Measurements from ENCODE around the gene POU6F1. TPM values are rescaled to one million over a fixed set of nuclear protein-coding genes. Genes with fewer than 3 reads are reported as not detected.
"Not testable (repeated sequence)": the region's sequence is repeated elsewhere in the genome, so short reads cannot be mapped to it uniquely, and the experiment has no call there.

Gene POU6F1
- total RNA-seq, 6 donors from 2014 or later, result 6.8 to 28.3 (median 12.9) TPM

DNA sequence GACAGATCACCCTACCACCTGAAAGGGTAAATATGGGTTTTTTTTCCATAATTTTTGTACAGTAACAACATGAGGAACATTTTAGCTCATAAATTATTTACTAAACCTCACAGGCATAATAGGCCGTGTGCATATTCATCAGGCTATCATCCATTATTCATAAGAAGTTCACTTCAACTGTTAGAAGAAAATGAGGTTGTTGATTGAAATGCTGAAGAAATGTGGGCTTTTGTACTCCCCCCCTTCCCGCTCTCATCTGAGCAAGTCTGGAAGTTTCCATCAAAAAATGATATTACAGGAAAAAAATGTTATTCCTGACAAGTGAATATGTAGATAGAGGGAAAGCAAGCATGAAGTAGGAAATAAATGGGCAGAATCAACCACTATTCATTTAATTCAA, 7.9 kb upstream of the POU6F1 start:
- no peaks in the 10 kb centered on the region for H3K4me1 ChIP-seq
- ATAC-seq (ENCODE audit: low FRiP score in 2 of 2) (no peak), DNase-seq (no peak)
- H3K27ac ChIP-seq, result no peak overlapping the region
- H3K9me3 ChIP-seq, result no peaks in the 10 kb centered on the region
- H3K27me3 ChIP-seq, result no peaks in the 10 kb centered on the region
- H3K36me3 ChIP-seq, result no peaks in the 10 kb centered on the region
- TF ChIP-seq POLR2A (IDR thresholded peaks at IDR 0.05), result no peak
- no peak for TF ChIP-seq POLR2AphosphoS5 (IDR thresholded peaks at IDR 0.05)
- TF ChIP-seq, protein P1, sequence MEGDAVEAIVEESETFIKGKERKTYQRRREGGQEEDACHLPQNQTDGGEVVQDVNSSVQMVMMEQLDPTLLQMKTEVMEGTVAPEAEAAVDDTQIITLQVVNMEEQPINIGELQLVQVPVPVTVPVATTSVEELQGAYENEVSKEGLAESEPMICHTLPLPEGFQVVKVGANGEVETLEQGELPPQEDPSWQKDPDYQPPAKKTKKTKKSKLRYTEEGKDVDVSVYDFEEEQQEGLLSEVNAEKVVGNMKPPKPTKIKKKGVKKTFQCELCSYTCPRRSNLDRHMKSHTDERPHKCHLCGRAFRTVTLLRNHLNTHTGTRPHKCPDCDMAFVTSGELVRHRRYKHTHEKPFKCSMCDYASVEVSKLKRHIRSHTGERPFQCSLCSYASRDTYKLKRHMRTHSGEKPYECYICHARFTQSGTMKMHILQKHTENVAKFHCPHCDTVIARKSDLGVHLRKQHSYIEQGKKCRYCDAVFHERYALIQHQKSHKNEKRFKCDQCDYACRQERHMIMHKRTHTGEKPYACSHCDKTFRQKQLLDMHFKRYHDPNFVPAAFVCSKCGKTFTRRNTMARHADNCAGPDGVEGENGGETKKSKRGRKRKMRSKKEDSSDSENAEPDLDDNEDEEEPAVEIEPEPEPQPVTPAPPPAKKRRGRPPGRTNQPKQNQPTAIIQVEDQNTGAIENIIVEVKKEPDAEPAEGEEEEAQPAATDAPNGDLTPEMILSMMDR (IDR thresholded peaks at IDR 0.05), result no peak
- no peak for TF ChIP-seq EP300 (IDR thresholded peaks at IDR 0.05)
- WGBS, 2 donors, result 89 to 92% methylated on average over 2 of the region's 2 CpGs
- H3K4me3 ChIP-seq, result no peak overlapping the region

DNA sequence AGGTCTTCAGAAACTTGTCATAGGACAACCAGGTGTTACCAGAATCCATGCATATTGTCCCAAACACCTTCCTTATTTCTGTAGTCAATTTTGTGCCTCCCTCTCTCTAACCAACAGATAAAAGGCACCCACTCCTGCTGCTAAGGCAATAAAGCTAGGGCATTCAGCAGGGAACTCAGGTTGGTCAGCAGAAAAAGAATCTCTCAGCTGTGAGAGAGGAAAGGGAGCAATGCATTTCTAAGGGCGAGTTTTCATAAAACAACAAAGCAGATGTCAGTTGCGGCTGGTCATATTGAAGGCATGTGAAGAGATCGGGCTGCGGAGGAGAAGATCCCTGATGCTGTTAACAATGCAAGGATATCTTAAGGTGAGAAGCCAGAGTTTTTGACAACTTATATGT, 7.4 kb upstream of the POU6F1 start:
- TF ChIP-seq, protein P1 (IDR thresholded peaks at IDR 0.05), result no peak
- TF ChIP-seq POLR2A (IDR thresholded peaks at IDR 0.05), result no peak
- TF ChIP-seq POLR2AphosphoS5 (IDR thresholded peaks at IDR 0.05), result no peak
- TF ChIP-seq EP300 (IDR thresholded peaks at IDR 0.05), result no peak
- Histone ChIP-seq H3K4me3 (no peak overlapping the region), H3K27ac (no peak overlapping the region), H3K36me3 (no peaks in the 10 kb centered on the region), H3K27me3 (no peaks in the 10 kb centered on the region), H3K4me1 (no peaks in the 10 kb centered on the region), H3K9me3 (no peaks in the 10 kb centered on the region)
- DNase-seq (no peak), ATAC-seq (ENCODE audit: low FRiP score in 2 of 2) (no peak)
- WGBS, 2 donors, result 90 to 97% methylated on average over 4 of the region's 4 CpGs

DNA sequence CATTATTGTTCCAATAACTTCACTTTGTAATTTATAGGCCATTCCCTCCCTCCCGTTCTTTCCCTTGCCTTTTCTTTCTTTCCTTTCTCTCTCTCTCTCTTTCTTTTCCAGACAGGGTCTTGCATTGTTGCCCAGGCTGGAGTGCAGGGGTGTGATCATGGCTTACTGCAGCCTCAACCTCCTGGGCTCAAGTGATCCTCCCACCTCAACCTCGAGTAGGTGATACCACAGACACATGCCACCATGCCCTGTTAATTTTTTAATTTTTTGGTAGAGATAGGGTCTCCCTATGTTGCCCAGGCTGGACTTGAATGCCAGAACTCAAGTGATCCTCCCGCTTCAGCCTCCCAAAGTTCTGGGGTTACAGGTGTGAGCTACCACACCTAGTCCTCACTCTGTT, 6.8 kb upstream of the POU6F1 start:
- DNase-seq (no peak), ATAC-seq (ENCODE audit: low FRiP score in 2 of 2) (no peak)
- Histone ChIP-seq H3K36me3 (no peaks in the 10 kb centered on the region), H3K27ac (no peak overlapping the region), H3K4me3 (no peak overlapping the region), H3K9me3 (no peaks in the 10 kb centered on the region), H3K27me3 (no peaks in the 10 kb centered on the region), H3K4me1 (peaks cover 0 to under 1% (median 0%) of the 10 kb centered on the region in 4 donors)
- no peak for TF ChIP-seq POLR2A (IDR thresholded peaks at IDR 0.05)
- no peak for TF ChIP-seq EP300 (IDR thresholded peaks at IDR 0.05)
- TF ChIP-seq POLR2AphosphoS5 (IDR thresholded peaks at IDR 0.05), result no peak
- TF ChIP-seq, protein P1 (IDR thresholded peaks at IDR 0.05), result no peak
- WGBS, 2 donors, result 88 to 97% methylated on average over 3 of the region's 3 CpGs

DNA sequence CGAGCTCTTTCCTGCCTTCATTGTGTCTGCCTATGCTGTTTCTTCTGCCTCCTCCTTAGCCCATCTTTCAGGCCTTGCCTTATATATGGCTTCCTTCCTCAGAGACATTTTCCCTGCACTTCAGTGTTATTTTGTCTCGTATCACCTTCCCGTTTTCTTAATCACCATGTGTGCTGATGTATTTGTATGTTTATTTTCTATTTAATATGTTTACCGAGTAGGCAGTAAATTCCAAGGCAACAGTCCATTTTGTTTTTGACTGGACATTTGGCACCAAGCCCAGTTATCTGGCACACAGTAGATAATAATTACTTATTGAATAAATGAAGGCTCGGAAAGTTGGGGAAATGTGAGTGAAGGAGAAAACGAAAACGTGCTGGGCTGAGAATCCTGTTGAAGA, 4.6 kb upstream of the POU6F1 start:
- 35 to 45% methylated on average over 7 of the region's 7 CpGs for WGBS, 2 donors
- H3K27ac ChIP-seq, result peak overlapping the region in 1 of 4 donors; percentile 54
- no peaks in the 10 kb centered on the region for H3K9me3 ChIP-seq
- H3K36me3 ChIP-seq, result no peaks in the 10 kb centered on the region
- peaks cover 8 to 14% (median 11%) of the 10 kb centered on the region in 4 donors for H3K4me1 ChIP-seq
- peak overlapping the region in 2 of 4 donors; percentile 18 to 27 for H3K4me3 ChIP-seq
- TF ChIP-seq EP300 (IDR thresholded peaks at IDR 0.05), result no peak
- TF ChIP-seq POLR2AphosphoS5 (IDR thresholded peaks at IDR 0.05), result no peak
- TF ChIP-seq, protein P1 (IDR thresholded peaks at IDR 0.05), result no peak
- no peak for TF ChIP-seq POLR2A (IDR thresholded peaks at IDR 0.05)
- DNase-seq (no peak), ATAC-seq (ENCODE audit: low FRiP score in 2 of 2) (no peak)
- no peaks in the 10 kb centered on the region for H3K27me3 ChIP-seq

DNA sequence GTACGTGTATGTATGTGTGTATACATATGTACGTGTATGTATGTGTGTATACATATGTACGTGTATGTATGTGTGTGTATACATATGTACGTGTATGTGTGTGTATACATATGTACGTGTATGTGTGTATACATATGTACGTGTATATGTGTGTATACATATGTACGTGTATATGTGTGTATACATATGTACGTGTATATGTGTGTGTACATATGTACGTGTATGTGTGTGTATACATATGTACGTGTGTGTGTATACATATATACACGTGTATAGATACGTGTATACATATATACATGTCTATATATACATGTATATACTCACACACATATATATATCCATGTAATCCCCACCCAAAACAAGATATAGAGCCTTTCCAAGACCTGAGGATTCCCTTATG, 2.0 kb upstream of the POU6F1 start:
- H3K4me3 ChIP-seq; H3K27ac ChIP-seq; DNase-seq; H3K27me3 ChIP-seq; H3K36me3 ChIP-seq; H3K9me3 ChIP-seq; ATAC-seq (ENCODE audit: low FRiP score in 2 of 2): not testable (repeated sequence)
- WGBS, 2 donors, result 81 to 90% methylated on average over 12 of the region's 12 CpGs
- H3K4me1 ChIP-seq, result peaks cover 15 to 21% (median 18%) of the 10 kb centered on the region in 4 donors

Measured in upper lobe of left lung (tissue), 6 donors.